Natural killer cell (primary cell): ENCODE measurements around the gene CD1D. TPM values are rescaled to one million over a fixed set of nuclear protein-coding genes. Genes with fewer than 3 reads are reported as not detected.

ENCODE experiments used
- ATAC-seq, 3 donors: fragments of 150-1000 bp in 2 of 3; fragments of 200-7000 bp in 1 of 3; cut with Tn5 transposase; 1 replicate in 1 of 3; 2 replicates in 2 of 3; pipeline ENCODE4 v1.10.0; 2021; ENCODE audit warnings: mild to moderate bottlenecking in 2 of 3, moderate library complexity in 2 of 3
- DNase-seq, 2 donors: peaks; one replicate each; pipeline versions ENCODE4 v3.0.0 to v3.0.0-alpha.2; 2013 to 2021; ENCODE audit warnings: mixed read lengths in 1 of 2
- H3K27ac ChIP-seq: one replicate; pipeline ENCODE4 v1.5.1; 2013; ENCODE audit warnings: mild to moderate bottlenecking, low read length
- H3K27me3 ChIP-seq: one replicate; pipeline ENCODE4 v1.6.1; 2013; ENCODE audit warnings: low read length; ENCODE audit not compliant: control insufficient read depth, insufficient read depth
- H3K36me3 ChIP-seq: one replicate; pipeline ENCODE4 v1.6.1; 2013; ENCODE audit warnings: low read length; ENCODE audit not compliant: control insufficient read depth, insufficient read depth
- H3K4me1 ChIP-seq: one replicate; pipeline ENCODE4 v1.6.1; 2013; ENCODE audit warnings: low read length; ENCODE audit not compliant: control insufficient read depth, insufficient read depth
- H3K4me3 ChIP-seq: one replicate; pipeline ENCODE4 v1.5.1; 2013; ENCODE audit warnings: low read length
- H3K9me3 ChIP-seq: one replicate; pipeline ENCODE4 v1.6.1; 2013; ENCODE audit warnings: low read length; ENCODE audit not compliant: control insufficient read depth, insufficient read depth
- H3K27ac Mint-ChIP-seq, 2 donors: one replicate each; pipeline ENCODE4 v1.8.0; 2022; ENCODE audit warnings: mild to moderate bottlenecking in 2 of 2, mixed read lengths in 2 of 2, moderate library complexity in 1 of 2
- H3K27me3 Mint-ChIP-seq, 2 donors: one replicate each; pipeline ENCODE4 v1.8.0; 2022; ENCODE audit warnings: low read depth in 2 of 2, mixed read lengths in 2 of 2
- H3K36me3 Mint-ChIP-seq: one replicate; pipeline ENCODE4 v1.8.0; 2022; ENCODE audit warnings: mixed read lengths
- H3K4me1 Mint-ChIP-seq, 2 donors: one replicate each; pipeline ENCODE4 v1.8.0; 2022; ENCODE audit warnings: mixed read lengths in 2 of 2
- H3K4me3 Mint-ChIP-seq: one replicate; pipeline ENCODE4 v1.8.0; 2022; ENCODE audit warnings: mild to moderate bottlenecking, moderate library complexity, mixed read lengths
- H3K9me3 Mint-ChIP-seq, 2 donors: one replicate each; pipeline ENCODE4 v1.8.0; 2022; ENCODE audit warnings: mixed read lengths in 2 of 2
- WGBS: methylation state at CpG from one replicate; pipeline ENCODE4 v1.1.7; 2013; ENCODE audit warnings: missing lambda C conversion rate; ENCODE audit not compliant: insufficient coverage; 5-methylcytosine and 5-hydroxymethylcytosine counted together
- intact Hi-C: fragments of 100-400 bp; cut with micrococcal nuclease; formaldehyde crosslinking; loops from one replicate; pipeline ENCODE4 v1.14.2; 2022
- total RNA-seq, 4 donors: library from RNA; stranded (reverse); fragments of 120-200 nt in 1 of 4; gene quantifications; one replicate each; pipeline versions ENCODE4 v1.2.3 to v1.2.4, GENCODE V29; 2013 to 2022
- TF ChIP-seq, protein P1 (sequence below): fragments of 200-600 bp; IDR thresholded peaks from one replicate; pipeline ENCODE4 v1.8.0; 2022; ENCODE audit warnings: antibody characterized with exemption

Gene CD1D
- total RNA-seq, 3 donors from 2014 or later (not counting 1 experiment from before 2014, with no cell fraction given): 0.48 to 1.5 (median 0.52) TPM

DNA sequence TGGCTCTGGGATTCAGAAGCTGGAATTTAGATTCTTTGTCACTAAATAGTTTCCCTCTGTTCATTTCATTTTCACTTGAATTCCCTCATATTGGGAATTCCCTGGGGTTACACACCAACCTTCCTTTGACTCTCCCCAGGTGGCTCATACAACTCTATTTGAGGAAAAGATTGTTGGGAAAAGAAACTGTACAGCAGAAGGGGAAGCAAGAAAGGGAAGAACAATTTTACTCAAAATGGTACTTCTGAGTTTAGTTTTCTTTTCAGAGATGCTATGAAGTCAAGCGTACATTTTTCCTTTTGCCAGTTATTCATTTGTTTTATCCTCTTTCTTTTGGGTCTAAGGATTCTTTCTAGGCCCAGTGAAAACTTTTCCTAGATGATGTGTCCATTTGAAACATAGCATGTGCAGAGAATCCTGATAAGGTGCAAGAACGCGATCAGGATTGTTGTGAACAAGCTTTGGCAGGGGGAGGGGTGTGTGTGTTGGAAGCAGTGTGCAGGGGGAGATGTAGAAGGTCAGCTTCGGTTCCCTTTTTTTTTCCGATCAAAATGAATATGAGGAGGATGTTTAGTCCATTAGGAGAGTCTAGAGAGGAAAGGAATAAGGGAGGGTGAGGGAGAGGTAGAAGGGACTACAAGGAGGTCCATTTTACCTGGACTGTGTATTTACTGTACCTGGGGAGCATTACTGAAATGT lies 26.8 kb upstream of the CD1D start:
- Mint-ChIP-seq H3K4me1 (peaks cover 18 to 21% of the 10 kb centered on the region in 2 donors), H3K9me3 (no peaks in the 10 kb centered on the region), H3K27me3 (peaks cover 30 to 41% of the 10 kb centered on the region in 2 donors), H3K27ac (no peak overlapping the region), H3K36me3 (no peaks in the 10 kb centered on the region), H3K4me3 (no peak overlapping the region)
- peaks cover 17% of the 10 kb centered on the region for H3K4me1 ChIP-seq
- TF ChIP-seq, protein P1, sequence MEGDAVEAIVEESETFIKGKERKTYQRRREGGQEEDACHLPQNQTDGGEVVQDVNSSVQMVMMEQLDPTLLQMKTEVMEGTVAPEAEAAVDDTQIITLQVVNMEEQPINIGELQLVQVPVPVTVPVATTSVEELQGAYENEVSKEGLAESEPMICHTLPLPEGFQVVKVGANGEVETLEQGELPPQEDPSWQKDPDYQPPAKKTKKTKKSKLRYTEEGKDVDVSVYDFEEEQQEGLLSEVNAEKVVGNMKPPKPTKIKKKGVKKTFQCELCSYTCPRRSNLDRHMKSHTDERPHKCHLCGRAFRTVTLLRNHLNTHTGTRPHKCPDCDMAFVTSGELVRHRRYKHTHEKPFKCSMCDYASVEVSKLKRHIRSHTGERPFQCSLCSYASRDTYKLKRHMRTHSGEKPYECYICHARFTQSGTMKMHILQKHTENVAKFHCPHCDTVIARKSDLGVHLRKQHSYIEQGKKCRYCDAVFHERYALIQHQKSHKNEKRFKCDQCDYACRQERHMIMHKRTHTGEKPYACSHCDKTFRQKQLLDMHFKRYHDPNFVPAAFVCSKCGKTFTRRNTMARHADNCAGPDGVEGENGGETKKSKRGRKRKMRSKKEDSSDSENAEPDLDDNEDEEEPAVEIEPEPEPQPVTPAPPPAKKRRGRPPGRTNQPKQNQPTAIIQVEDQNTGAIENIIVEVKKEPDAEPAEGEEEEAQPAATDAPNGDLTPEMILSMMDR: no peak
- no peaks in the 10 kb centered on the region for H3K27me3 ChIP-seq
- WGBS: 73% methylated on average over 5 of the region's 5 CpGs
- intact Hi-C loops: no loop called here
- H3K27ac ChIP-seq: no peak overlapping the region
- no peaks in the 10 kb centered on the region for H3K9me3 ChIP-seq
- no peak overlapping the region for H3K4me3 ChIP-seq
- DNase-seq: no peak
- no peaks in the 10 kb centered on the region for H3K36me3 ChIP-seq
- no peak for ATAC-seq

DNA sequence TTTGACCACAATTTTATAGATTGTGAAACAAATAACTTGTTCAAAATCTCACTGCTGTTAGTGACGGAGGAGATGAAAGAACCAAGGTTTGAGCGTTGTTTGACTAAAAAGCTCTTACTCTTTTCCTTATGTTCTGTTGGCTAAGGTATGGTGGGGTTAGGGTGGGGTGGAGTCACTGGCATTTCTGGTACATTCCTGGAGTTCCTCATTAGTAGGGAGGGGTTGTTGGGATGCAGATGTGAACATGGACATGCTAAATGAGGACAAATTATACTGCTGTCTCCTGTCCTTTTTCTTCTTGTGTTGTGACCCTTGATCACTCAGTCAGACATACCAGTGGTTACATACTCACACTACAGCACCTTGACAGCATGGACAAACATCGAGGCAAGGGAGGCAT lies 26.2 kb upstream of the CD1D start:
- no peaks in the 10 kb centered on the region for H3K36me3 Mint-ChIP-seq
- TF ChIP-seq, protein P1: no peak
- DNase-seq (no peak), ATAC-seq (no peak)
- 88% methylated on average over 3 of the region's 3 CpGs for WGBS
- no peak overlapping the region for H3K27ac Mint-ChIP-seq
- no peaks in the 10 kb centered on the region for H3K27me3 ChIP-seq
- H3K9me3 Mint-ChIP-seq: no peaks in the 10 kb centered on the region
- intact Hi-C loops: no loop called here
- H3K27me3 Mint-ChIP-seq: peaks cover 30 to 41% of the 10 kb centered on the region in 2 donors
- no peaks in the 10 kb centered on the region for H3K9me3 ChIP-seq
- H3K36me3 ChIP-seq: no peaks in the 10 kb centered on the region
- H3K4me3 Mint-ChIP-seq: no peak overlapping the region
- peaks cover 12% of the 10 kb centered on the region for H3K4me1 ChIP-seq
- H3K27ac ChIP-seq: no peak overlapping the region
- peaks cover 12 to 15% of the 10 kb centered on the region in 2 donors for H3K4me1 Mint-ChIP-seq
- no peak overlapping the region for H3K4me3 ChIP-seq

DNA sequence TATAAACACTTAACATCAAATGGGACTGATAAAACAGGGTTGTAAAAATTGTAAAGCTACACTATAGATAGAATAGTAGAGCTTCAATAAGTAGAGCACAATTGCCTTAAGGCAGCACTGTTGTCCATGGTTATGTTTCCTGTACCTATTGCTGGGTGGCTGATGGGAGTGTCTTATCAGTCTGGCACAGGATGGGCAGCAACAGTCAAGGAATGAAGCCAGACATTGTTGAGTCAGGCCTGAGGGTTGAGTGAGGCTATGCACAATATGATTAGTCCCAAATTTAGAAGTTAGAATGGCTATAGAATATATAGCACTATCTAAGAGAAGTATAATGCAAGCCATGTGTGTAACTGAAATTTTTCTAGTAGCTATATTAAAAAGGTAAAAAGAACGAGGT lies 25.0 kb upstream of the CD1D start:
- H3K9me3 ChIP-seq: no peaks in the 10 kb centered on the region
- ATAC-seq: no peak
- no peaks in the 10 kb centered on the region for H3K27me3 ChIP-seq
- no peaks in the 10 kb centered on the region for H3K36me3 ChIP-seq
- Mint-ChIP-seq H3K27ac (no peak overlapping the region), H3K4me1 (peaks cover under 1 to 4% of the 10 kb centered on the region in 2 donors), H3K27me3 (peaks cover 33 to 47% of the 10 kb centered on the region in 2 donors), H3K4me3 (no peak overlapping the region), H3K36me3 (no peaks in the 10 kb centered on the region), H3K9me3 (no peaks in the 10 kb centered on the region)
- WGBS: 92% methylated on average over 1 of the region's 1 CpG
- no peak overlapping the region for H3K4me3 ChIP-seq
- intact Hi-C loops: no loop called here
- peaks cover under 1% of the 10 kb centered on the region for H3K4me1 ChIP-seq
- H3K27ac ChIP-seq: no peak overlapping the region
- DNase-seq: no peak
- TF ChIP-seq, protein P1: no peak

DNA sequence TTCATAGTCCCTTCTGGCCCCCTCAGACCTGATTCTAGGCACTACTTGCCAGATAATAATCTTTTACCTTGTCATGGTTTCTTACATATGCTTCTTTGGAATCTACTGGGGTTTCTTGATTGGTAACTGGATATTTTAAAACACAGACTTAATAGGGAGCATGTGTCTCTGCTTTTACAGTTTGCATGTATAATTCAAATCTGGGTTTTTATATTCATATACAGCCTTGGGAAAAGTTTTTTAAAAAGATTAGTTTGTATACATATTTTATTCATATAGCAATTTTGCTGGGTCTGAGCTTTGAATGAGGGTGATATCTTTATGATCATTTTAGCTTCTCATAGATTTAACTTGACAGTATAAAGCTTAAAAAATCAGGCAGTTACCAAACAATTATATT lies 21.1 kb upstream of the CD1D start:
- intact Hi-C loops: no loop called here
- peaks cover 35 to 62% of the 10 kb centered on the region in 2 donors for H3K27me3 Mint-ChIP-seq
- Histone ChIP-seq H3K27me3 (no peaks in the 10 kb centered on the region), H3K27ac (no peak overlapping the region), H3K9me3 (no peaks in the 10 kb centered on the region), H3K4me1 (no peaks in the 10 kb centered on the region), H3K36me3 (no peaks in the 10 kb centered on the region), H3K4me3 (no peak overlapping the region)
- no peaks in the 10 kb centered on the region for H3K36me3 Mint-ChIP-seq
- H3K4me1 Mint-ChIP-seq: no peaks in the 10 kb centered on the region
- H3K9me3 Mint-ChIP-seq: no peaks in the 10 kb centered on the region
- no peak overlapping the region for H3K27ac Mint-ChIP-seq
- H3K4me3 Mint-ChIP-seq: no peak overlapping the region
- no peak for DNase-seq
- TF ChIP-seq, protein P1: no peak
- ATAC-seq: no peak
